ENCODE results near the gene ZNF236.

ZNF236 gene

DNA sequence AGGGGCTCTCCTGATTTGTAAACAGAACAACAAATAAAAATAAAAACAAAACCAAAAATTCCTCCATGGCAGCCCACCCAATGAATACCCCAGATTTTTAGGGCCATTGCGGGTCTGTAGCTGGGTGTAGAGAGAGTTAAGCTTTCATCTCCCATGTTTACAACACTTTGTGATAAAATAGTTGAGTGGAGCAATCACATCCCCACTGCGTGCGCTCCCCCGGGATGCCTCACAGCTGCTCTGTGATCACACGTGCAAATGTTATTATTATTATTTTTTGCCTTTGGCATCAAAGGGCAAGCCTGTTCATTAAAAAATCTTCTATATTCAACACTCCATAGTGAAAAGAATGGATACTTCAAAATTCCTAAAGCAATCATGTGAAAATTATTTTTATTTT, 192.2 kb downstream of the ZNF236 start:
- H3K36me3 ChIP-seq (ENCODE audit: insufficient read depth, low read length): peaks cover 70% of the 10 kb centered on the region
- no peaks in the 10 kb centered on the region for H3K79me2 ChIP-seq (ENCODE audit: insufficient read depth, low read length)
- no peaks in the 10 kb centered on the region for H3K4me1 ChIP-seq (ENCODE audit: insufficient read depth, low read length, severe bottlenecking)
- H3F3A ChIP-seq (ENCODE audit: insufficient read depth, low read length): no peaks in the 10 kb centered on the region
- no peak for TF ChIP-seq EZH2 (IDR thresholded peaks at IDR 0.05; ENCODE audit: borderline replicate concordance, low read length)
- TF ChIP-seq, protein P1, sequence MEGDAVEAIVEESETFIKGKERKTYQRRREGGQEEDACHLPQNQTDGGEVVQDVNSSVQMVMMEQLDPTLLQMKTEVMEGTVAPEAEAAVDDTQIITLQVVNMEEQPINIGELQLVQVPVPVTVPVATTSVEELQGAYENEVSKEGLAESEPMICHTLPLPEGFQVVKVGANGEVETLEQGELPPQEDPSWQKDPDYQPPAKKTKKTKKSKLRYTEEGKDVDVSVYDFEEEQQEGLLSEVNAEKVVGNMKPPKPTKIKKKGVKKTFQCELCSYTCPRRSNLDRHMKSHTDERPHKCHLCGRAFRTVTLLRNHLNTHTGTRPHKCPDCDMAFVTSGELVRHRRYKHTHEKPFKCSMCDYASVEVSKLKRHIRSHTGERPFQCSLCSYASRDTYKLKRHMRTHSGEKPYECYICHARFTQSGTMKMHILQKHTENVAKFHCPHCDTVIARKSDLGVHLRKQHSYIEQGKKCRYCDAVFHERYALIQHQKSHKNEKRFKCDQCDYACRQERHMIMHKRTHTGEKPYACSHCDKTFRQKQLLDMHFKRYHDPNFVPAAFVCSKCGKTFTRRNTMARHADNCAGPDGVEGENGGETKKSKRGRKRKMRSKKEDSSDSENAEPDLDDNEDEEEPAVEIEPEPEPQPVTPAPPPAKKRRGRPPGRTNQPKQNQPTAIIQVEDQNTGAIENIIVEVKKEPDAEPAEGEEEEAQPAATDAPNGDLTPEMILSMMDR (IDR thresholded peaks at IDR 0.05; ENCODE audit: low read length): no peak
- no peaks in the 10 kb centered on the region for H4K20me1 ChIP-seq (ENCODE audit: insufficient read depth, low read length)
- no peak overlapping the region for H3K4me3 ChIP-seq (ENCODE audit: low read depth, low read length, poor library complexity, severe bottlenecking)
- H3K27ac ChIP-seq (ENCODE audit: low read depth, low read length, poor library complexity, severe bottlenecking): no peak overlapping the region
- no peak overlapping the region for H3K4me2 ChIP-seq (ENCODE audit: low read length)
- H3K9ac ChIP-seq (ENCODE audit: low read length): no peak overlapping the region
- H2AFZ ChIP-seq (ENCODE audit: low read length): no peak overlapping the region
- H3K27me3 ChIP-seq (ENCODE audit: insufficient read depth, low read length): no peaks in the 10 kb centered on the region
- no peaks in the 10 kb centered on the region for H3K9me2 ChIP-seq (ENCODE audit: low read depth, low read length)
- no peaks in the 10 kb centered on the region for H3K9me3 ChIP-seq (ENCODE audit: low read length)

- H3K27ac ChIP-seq (ENCODE audit: low read depth, low read length, poor library complexity, severe bottlenecking): no peak overlapping the region
- TF ChIP-seq, protein P1 (IDR thresholded peaks at IDR 0.05; ENCODE audit: low read length): no peak
- no peak for TF ChIP-seq EZH2 (IDR thresholded peaks at IDR 0.05; ENCODE audit: borderline replicate concordance, low read length)
- H3K4me2 ChIP-seq (ENCODE audit: low read length): no peak overlapping the region
- H3K36me3 ChIP-seq (ENCODE audit: insufficient read depth, low read length): peaks cover 70% of the 10 kb centered on the region
- H3K79me2 ChIP-seq (ENCODE audit: insufficient read depth, low read length): no peaks in the 10 kb centered on the region
- H3K4me3 ChIP-seq (ENCODE audit: low read depth, low read length, poor library complexity, severe bottlenecking): no peak overlapping the region
- H3F3A ChIP-seq (ENCODE audit: insufficient read depth, low read length): no peaks in the 10 kb centered on the region
- H3K4me1 ChIP-seq (ENCODE audit: insufficient read depth, low read length, severe bottlenecking): no peaks in the 10 kb centered on the region
- no peaks in the 10 kb centered on the region for H4K20me1 ChIP-seq (ENCODE audit: insufficient read depth, low read length)
- no peaks in the 10 kb centered on the region for H3K9me2 ChIP-seq (ENCODE audit: low read depth, low read length)
- H3K9me3 ChIP-seq (ENCODE audit: low read length): no peaks in the 10 kb centered on the region
- H2AFZ ChIP-seq (ENCODE audit: low read length): no peak overlapping the region
- no peak overlapping the region for H3K9ac ChIP-seq (ENCODE audit: low read length)
- no peaks in the 10 kb centered on the region for H3K27me3 ChIP-seq (ENCODE audit: insufficient read depth, low read length)
These were observed 192.8 kb downstream of the ZNF236 start for GRCh38 chr18:77015169-77015568.

DNA sequence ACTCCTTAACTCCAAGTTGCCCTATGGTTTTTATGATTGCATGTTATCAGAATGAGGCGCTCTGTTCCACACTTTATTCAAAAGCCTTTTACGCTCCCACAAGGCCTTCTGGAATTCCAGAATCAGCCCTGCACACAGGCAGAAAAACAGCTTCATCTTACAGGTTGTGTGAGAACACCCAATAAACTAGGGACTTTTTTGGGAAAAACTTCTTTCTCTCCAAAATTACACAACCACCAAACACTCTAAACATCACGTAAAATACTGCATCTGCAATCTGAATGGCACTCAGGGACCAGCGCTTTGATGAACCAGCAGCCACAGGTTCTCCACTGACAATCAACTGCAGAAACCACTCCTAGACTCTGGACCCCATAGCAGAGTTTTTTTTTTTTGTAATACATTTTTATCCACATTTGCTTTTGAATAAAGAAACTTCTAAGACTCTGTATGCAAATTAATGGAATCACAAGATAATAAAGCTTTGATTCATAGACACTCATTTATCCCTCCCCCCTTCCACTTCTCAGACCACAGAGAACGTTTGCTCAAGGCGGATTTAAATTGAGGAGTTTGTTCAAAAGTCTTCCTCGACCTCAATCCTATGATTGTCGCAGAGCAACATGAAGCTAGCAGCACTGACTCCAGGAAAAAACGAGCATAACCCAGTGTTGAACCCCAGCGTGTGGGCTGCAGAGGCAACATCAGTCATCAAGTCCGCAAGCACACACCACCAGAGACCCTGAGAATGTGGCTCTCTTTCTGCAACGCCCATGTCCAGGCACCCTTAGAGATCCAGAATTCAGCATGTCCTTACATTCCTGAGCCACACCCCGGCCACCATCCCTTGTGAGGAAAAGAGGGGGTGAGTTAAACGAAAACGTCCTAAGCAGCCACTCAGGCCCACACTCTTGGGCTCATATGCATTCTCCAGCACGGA, 193.7 kb downstream of the ZNF236 start:
- Histone ChIP-seq H3K9me3 (ENCODE audit: low read length) (no peaks in the 10 kb centered on the region), H3K79me2 (ENCODE audit: insufficient read depth, low read length) (no peaks in the 10 kb centered on the region), H3K9me2 (ENCODE audit: low read depth, low read length) (no peaks in the 10 kb centered on the region), H3F3A (ENCODE audit: insufficient read depth, low read length) (no peaks in the 10 kb centered on the region), H3K27ac (ENCODE audit: low read depth, low read length, poor library complexity, severe bottlenecking) (no peak overlapping the region), H3K4me3 (ENCODE audit: low read depth, low read length, poor library complexity, severe bottlenecking) (no peak overlapping the region), H2AFZ (ENCODE audit: low read length) (no peak overlapping the region), H3K4me2 (ENCODE audit: low read length) (no peak overlapping the region), H3K27me3 (ENCODE audit: insufficient read depth, low read length) (no peaks in the 10 kb centered on the region), H3K36me3 (ENCODE audit: insufficient read depth, low read length) (peaks cover 68% of the 10 kb centered on the region), H4K20me1 (ENCODE audit: insufficient read depth, low read length) (no peaks in the 10 kb centered on the region), H3K4me1 (ENCODE audit: insufficient read depth, low read length, severe bottlenecking) (no peaks in the 10 kb centered on the region), H3K9ac (ENCODE audit: low read length) (no peak overlapping the region)
- TF ChIP-seq, protein P1 (IDR thresholded peaks at IDR 0.05; ENCODE audit: low read length): no peak
- no peak for TF ChIP-seq EZH2 (IDR thresholded peaks at IDR 0.05; ENCODE audit: borderline replicate concordance, low read length)
